GM12878 (cell line): ENCODE results near the gene GPAT2.
"Not testable (repeated sequence)": the region's sequence is repeated elsewhere in the genome, so short reads cannot be mapped to it uniquely, and the experiment has no call there.

Source experiments
- CHD2 ChIP-seq: IDR thresholded peaks from 2 replicates; pipeline ENCODE4 v1.6.1; 2011; ENCODE audit warnings: low read depth, low read length, improper control_type of control experiment, borderline replicate concordance
- EZH2 ChIP-seq: IDR thresholded peaks from 2 replicates; pipeline ENCODE4 v1.6.1; 2012; ENCODE audit warnings: low read depth, mild to moderate bottlenecking, control low read depth, inconsistent platforms, low read length, borderline replicate concordance; ENCODE audit not compliant: control insufficient read depth
- REST ChIP-seq: IDR thresholded peaks from 2 replicates; pipeline ENCODE4 v1.6.1; 2012; ENCODE audit warnings: mild to moderate bottlenecking, low read depth, low read length

- TF ChIP-seq EZH2, REST, CHD2: not testable (repeated sequence)
Observed at GRCh38 chr2:96011129-96011455, 23.6 kb downstream of the GPAT2 start.
